Kidney tubule cell (primary cell): ENCODE data around the gene SULT1C2.

ENCODE experiments used
- DNase-seq: peaks from one replicate; pipeline ENCODE4 v3.0.0-alpha.2; 2018; ENCODE audit warnings: low spot score

Gene SULT1C2

DNA sequence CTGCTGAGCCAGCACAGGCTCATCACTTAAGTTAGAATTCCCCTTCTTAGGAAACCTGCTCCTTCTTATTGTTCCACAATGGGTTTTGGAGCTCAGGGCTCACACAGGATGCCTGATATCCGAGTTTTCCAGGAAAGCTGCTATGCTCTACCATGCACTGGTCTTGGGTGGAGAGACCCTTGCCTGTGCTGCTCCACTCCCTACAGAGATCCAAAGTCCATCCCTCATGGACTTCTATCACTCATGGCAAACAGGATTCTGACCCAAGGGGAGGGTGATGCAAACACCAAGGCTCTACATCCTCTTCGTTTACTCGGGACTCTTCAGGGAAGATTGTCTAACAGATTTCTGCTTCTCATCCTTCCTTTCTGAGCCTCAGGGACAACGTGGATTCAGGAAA, 5.2 kb downstream of the SULT1C2 start:
- no peak for DNase-seq

- DNase-seq, result peak; percentile 88
These were observed 8.9 kb downstream of the SULT1C2 start for GRCh38 chr2:108297436-108298141.

GRCh38 chr2:108301558-108301957, 12.9 kb downstream of the SULT1C2 start:
- DNase-seq, result peak; percentile 30

GRCh38 chr2:108304975-108305374, 16.3 kb downstream of the SULT1C2 start:
- DNase-seq, result no peak

- DNase-seq, result peak; percentile 36
These were observed 17.2 kb downstream of the SULT1C2 start for GRCh38 chr2:108305901-108306300.

- DNase-seq, result no peak
These were observed 21.2 kb downstream of the SULT1C2 start for GRCh38 chr2:108309903-108310302.

- DNase-seq, result peak; percentile 60
These were observed 26.0 kb downstream of the SULT1C2 start for GRCh38 chr2:108314586-108315296.

DNA sequence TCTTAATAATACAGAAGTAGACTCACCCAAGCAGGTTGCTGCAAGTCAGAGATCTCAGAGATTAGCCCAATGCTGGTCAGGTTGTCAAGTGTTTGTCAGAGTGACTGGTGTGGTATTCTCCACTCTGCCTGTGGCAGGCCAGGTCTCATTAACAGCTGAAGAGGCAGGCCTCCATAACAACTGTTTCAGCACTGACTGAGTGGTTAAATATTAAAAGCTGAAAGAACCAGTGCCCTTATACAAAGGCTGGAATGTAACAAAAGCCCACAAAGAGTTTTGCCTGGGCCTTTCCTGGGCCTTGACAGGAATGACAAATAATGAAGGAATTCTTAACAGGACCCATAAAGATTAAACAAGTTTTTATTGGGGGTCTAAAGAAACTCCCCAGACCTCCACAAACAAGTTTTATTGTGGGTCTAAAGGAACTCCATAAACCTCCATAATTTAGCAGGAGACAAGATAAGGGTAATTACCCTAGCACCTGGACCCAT, 26.8 kb downstream of the SULT1C2 start:
- DNase-seq, result peak; percentile 95

DNA sequence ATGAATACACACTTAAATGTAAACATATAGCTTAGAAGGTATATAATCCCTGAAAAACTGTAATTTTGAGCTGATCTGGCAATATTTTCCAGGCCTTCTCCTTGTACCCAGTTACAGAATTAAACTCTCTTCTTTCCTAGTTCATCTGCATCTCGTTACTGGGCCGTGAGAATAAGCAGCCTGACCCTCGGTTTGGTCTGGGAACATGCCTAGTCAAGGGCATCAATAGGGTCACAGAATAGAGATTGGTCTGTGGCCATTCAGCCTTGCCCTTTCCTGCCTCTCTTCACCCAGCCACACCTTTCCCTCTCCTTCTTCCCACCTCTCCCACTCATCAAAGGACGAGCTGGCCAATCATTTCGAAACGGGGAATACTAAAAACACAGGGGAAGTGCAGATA, 27.3 kb downstream of the SULT1C2 start:
- peak; percentile 27 for DNase-seq

- no peak for DNase-seq
These were observed 28.0 kb downstream of the SULT1C2 start for GRCh38 chr2:108316461-108317258.

GRCh38 chr2:108320326-108320922, 31.7 kb downstream of the SULT1C2 start:
- peak; percentile 35 for DNase-seq

GRCh38 chr2:108323619-108324018, 34.9 kb downstream of the SULT1C2 start:
- peak; percentile 76 for DNase-seq

DNA sequence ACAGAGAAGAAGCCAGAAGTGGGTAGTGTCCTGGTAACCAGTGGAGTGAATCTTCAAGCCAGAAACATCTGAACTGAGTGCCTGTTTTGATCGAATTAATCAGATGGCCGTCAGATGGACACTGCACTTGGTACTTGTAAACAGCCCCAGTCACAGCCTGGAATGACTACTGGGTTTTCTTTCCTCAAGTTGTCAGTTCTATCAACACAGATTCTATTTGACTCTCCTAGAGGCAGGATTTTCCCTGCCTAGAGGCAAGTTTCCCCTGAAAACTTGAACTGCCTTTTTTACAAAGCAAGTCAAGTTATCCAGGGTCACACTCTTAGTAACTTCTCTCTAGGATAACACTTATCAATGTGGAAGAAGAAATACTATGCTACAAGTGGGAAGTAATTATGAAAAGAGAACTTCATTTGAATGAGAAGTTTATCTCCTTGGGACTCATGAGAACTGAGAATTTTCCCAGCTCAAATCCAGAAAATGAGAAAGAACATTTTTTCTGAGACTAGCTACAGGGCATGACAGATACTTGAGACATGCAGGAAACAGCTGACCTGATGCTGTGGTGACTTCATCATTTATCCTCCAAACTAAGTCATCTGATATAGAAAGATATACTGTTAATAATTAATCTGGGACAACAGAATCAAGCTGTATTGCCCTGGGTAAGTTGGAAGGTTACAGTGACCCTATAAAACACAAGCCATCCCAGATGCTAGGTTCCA, 36.0 kb downstream of the SULT1C2 start:
- DNase-seq, result peak; percentile 93

DNA sequence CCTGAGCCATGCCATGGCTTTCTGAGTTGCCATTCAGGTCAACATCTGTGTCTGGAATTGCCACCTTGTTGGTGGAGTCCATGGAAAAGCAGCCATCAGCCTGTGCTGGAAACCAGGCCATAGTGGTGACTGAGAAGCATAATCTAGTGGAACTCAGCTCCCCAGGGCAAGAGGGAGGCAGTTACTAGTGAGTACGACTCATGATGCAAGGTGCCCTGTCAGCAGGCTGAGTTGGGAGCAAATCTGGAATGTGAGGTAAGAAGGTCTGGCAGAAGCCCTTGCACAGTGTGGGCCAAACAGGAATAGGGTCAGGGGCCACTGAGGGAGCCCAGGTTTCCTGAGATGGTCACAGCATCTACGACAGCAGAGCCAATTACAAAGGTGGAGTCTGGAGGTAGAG, 37.1 kb downstream of the SULT1C2 start:
- DNase-seq, result peak; percentile 72

DNA sequence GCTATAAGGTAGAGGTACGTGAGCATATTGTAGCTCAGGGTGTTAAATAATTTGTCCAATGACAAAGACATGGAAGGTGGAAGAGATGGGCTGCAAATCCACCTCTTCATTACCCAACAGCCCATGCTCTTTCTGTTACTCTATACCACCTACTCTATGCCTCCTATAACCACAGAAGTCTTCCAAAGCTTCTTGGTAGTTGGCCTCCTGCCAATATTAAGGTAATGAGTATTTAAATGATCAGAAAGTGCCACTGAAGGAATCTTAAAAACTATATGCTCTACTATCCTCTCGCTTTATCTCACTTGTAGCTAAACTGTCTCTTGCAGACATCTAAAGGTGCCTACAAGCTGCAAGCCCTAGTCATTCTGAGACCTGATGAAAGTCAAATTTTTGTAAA, 41.1 kb downstream of the SULT1C2 start:
- no peak for DNase-seq

DNA sequence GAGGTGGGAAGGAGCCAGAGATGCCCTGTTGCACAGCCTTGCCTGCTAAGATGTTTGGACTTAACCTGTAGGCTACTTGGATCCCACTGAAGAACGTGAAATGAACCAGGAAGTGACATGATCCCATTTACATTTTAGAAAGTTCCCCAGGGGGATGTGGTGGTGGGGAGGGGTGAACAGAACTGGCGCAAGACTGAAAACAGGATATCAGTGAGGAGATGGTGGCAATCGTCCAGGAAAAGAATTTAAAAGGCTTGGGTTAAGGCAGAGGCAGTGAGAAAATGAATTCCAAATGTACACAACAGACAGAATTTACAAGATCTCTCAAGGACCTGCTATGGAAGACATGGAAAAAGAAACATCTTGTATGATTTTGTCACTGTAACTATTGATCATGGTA, 42.3 kb downstream of the SULT1C2 start:
- no peak for DNase-seq

- DNase-seq, result peak; percentile 37
These were observed 57.3 kb downstream of the SULT1C2 start for GRCh38 chr2:108345951-108346350.

- no peak for DNase-seq
These were observed 58.1 kb downstream of the SULT1C2 start for GRCh38 chr2:108346827-108347226.

DNA sequence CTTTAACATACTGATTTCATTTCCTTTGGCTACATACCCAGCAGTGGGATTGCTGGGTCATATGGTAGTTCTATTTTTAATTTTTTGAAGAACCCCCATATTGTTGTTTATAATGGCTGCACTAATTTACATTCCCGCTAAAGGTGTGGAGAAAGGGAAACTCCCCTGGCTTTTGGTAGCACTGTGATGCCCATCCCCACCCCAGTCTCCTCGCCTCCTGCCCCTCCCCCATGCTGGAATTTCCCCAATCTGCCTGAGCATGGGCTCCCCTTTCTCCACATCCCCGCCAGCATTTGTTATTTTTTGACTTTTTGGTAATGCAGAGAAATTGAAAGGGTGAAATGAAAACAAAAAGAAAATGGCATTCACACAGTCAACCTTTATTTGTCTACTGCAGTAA, 59.1 kb downstream of the SULT1C2 start:
- no peak for DNase-seq

DNA sequence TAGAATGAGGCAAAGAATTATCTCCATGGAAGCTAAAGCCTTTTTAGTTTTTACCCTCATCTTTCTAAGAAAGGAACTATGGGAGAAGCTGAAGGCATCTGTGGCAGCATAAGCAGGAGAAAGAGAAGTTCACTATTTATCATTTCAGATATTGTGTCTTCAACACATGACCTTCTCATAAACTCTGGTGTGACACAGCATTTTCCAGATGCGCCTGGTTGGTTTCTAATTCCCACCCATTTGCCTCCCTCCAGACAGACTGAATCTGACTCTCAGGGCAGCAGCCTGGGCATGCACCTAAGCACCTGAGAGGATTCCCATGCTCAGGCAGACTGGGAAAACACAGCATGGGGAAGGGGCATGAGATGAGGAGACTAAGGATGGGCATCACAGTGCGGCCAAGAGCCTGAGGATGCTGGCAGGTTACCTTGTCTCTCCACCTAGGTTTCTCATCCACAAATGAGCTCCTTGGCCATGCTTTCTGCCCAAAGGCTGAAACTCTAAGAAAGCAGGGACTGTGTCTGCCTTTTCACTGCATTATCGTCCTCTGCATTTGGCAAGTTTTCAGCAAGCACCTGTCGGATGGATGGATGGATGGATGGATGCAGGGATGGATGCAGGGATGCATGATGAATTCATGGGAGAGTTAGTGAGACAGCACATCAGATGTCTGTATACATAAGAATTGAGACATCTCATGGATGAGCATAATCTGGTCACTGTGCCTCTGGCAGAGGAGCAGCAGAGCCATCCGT, 60.3 kb downstream of the SULT1C2 start:
- DNase-seq, result peak; percentile 68

DNA sequence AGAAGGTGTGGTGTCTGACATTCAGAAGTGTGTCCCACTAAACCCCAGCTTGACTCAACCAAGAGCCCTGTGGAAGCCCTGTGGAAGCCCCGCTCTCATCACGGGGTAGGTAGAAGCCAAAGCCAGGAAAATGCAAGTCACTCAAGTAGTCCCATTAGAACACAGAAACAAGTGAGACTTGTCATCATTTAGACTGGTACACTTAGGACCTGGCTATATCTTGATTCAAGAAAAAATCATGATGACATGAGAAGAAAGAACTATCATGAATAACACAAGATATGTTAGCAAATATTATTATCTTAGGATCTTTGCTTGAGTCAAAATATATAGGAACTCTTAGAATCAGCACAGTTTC, 60.9 kb downstream of the SULT1C2 start:
- no peak for DNase-seq
